Erythroblast (primary cell): ENCODE data around the gene MAP3K7CL.

ENCODE experiments used
- DNase-seq, 2 experiments: peaks; one replicate each; lab custom pipeline; 2025; lab: John Stamatoyannopoulos, UW
- GATA1 ChIP-seq: IDR thresholded peaks from 2 replicates; pipeline ENCODE4 v1.6.1; 2011; ENCODE audit warnings: low read depth, mild to moderate bottlenecking, control low read depth, low read length, moderate library complexity
- POLR2A ChIP-seq: IDR thresholded peaks from 2 replicates; pipeline ENCODE4 v1.6.1; 2011; ENCODE audit warnings: mild to moderate bottlenecking, low read length

Gene MAP3K7CL

DNA sequence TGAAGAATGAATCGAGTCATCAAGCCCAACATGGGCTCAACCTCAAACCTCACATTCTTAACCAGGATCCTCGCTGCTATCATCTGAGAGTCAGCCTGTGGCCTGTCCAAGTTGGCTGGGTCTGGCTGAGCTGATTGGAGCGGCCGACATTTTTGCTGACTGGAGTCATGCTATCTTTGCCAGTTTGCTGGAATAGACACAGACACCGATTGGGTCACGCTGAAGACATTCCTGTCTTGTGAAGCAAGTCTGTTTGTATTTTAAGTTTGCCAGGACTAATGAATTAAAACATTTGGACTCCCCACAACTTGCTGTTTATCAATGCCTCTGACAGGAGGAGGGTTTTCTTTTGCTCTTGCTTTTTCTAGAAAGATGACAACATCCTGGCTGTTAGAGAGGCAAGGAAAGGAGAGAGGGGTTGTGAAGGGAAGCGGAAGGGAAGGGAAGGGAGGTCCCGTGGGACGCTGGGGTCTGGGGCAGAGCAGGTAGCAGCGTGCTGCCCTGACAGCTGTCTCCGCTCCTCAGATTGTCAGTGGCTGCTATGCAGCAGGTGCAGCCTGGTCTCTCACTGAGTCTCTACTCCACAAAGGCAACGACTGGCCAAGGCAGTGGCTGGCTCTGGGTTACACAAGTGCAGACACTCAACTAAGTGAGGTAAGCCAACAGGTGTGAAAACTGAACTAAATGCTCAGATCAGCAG lies at the start of gene MAP3K7CL:
MAP3K7CL (plus strand) TSS at position 375 of the 700 bp plus-strand sequence. CDS start 2,701 bp downstream, outside the sequence.
- TF ChIP-seq GATA1: no peak
- no peak for TF ChIP-seq POLR2A
- no peak for DNase-seq

GRCh38 chr21:29082046-29082815 lies 48.2 kb upstream of the MAP3K7CL start:
- DNase-seq: no peak
- TF ChIP-seq POLR2A (no peak), GATA1 (no peak)

DNA sequence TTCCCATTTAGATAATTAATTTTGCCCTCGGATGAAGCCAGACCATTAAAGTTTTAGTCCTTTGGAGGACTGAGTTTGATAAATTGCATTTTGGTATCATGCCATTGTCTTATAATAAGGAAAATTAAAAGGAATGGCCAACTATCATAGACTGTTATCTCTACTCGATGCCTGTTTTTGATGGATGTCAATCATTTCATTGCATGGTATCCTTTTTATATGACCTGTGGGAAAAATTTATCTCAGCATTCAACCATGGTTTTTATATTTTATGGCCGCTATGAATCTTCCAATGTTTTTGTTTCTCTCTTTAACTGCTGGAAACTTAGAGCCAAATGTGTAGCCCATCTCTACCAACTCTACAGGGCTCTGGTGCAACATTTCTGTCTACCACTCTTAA lies 47.1 kb upstream of the MAP3K7CL start:
- DNase-seq: no peak
- TF ChIP-seq POLR2A: no peak
- no peak for TF ChIP-seq GATA1

DNA sequence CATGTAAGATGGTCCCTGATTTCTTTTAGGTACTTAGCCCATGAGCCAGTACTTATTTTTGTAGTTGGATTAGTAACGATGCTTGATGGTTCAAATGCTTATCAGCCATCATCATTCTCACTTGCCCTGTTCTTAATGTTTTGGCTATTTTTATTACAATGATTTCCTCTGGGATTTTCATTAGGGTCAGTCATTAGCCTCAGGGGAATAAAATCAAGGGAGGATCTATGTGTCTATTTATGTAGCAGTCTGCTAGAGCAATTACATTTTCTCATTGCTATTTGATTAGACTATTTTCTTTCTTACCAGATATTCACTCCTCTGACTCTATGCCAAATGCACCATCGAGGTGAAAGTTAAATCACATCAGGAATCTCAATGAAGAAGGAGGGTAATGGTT lies 46.1 kb upstream of the MAP3K7CL start:
- no peak for DNase-seq
- TF ChIP-seq POLR2A (no peak), GATA1 (no peak)

- no peak for DNase-seq
- TF ChIP-seq POLR2A (no peak), GATA1 (no peak)
Observed at GRCh38 chr21:29085106-29085752, 45.2 kb upstream of the MAP3K7CL start.

DNA sequence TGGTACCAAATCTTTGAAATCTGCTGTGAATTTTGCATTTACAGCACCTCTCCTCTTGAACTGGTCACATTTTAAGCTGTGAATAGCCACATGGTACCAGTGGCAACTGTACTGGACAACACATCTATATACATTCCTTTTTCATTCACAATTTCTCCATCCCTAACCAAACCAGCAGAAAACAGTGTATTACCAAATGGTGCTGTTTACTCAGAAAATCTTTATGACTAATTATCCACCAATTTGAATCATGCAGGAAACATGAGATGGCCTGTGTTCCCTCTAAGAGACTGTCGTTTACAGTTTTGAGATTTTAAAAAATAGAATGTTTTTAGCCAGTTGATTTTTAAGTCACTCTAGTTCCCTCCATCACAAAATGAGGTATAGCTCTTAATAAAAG lies 39.4 kb upstream of the MAP3K7CL start:
- TF ChIP-seq POLR2A (no peak), GATA1 (no peak)
- DNase-seq: no peak

DNA sequence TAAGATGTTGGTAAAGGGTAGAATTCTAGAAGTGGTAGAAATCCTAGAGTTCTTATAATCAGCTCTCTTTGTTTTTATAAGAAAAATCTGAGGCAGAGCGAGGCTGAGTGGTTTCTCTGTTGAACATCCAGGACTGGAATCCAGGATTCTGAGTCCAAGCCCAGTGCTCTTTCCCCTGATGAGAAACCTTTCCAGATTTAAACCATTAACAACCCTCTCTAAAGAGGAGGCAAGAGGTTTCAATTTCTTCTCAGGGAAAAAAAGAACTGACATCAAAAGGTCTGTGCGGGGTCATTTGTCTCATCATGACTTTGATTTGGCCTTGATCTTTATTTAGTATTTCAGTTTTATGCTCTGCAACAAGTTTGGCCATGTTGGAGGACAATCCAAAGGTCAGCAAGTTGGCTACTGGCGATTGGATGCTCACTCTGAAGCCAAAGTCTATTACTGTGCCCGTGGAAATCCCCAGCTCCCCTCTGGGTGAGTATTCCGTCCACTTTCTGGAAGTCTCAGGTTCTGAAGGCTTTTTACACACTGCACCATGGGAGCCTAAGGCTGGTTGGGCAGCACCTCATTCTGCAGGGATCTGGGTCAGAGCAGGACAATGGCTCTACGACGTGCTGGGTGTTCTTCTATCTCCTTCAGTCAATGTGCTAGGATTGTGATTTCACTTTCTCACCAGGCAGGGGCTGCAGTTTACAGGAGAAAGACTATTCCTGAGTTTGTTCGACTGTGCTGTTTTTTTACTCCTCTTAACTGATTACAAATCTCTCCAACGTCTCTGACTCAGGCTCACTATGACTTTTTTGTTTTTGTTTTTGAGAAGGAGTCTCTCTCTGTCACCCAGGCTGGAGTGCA lies 38.1 kb upstream of the MAP3K7CL start:
- TF ChIP-seq POLR2A: no peak
- no peak for TF ChIP-seq GATA1
- no peak for DNase-seq

- TF ChIP-seq POLR2A: no peak
- no peak for TF ChIP-seq GATA1
- DNase-seq: no peak
Observed at GRCh38 chr21:29096218-29097015, 34.0 kb upstream of the MAP3K7CL start.

GRCh38 chr21:29098156-29098555 lies 32.3 kb upstream of the MAP3K7CL start:
- DNase-seq: no peak
- TF ChIP-seq POLR2A (no peak), GATA1 (no peak)

- no peak for DNase-seq
- no peak for TF ChIP-seq GATA1
- no peak for TF ChIP-seq POLR2A
Observed at GRCh38 chr21:29102791-29103257, 27.6 kb upstream of the MAP3K7CL start.

GRCh38 chr21:29104239-29104708 lies 26.2 kb upstream of the MAP3K7CL start:
- TF ChIP-seq POLR2A: no peak
- no peak for TF ChIP-seq GATA1
- DNase-seq: no peak

DNA sequence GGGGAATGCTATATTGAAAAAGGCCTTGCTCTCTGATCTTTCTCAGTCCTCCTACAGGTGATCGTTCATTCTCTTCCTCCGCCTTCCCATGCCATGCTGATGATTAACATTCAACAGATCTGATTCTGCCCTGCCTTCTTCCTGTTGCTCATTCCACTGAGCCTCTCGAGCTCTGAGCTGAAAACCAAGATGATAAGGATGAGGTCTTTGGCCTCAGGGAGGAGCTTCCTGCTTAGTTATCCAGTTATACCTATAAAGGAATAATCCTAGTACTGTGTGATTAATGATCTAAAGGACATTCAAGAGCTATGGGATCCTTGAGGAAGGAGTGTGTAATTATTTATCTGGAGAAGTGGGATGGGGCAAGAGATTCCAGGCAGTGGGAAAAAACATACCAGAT lies 25.2 kb upstream of the MAP3K7CL start:
- TF ChIP-seq POLR2A (no peak), GATA1 (no peak)
- no peak for DNase-seq
